Urinary bladder (tissue), 4 donors: ENCODE data around the gene GLRX. TPM values are rescaled to one million over a fixed set of nuclear protein-coding genes. Genes with fewer than 3 reads are reported as not detected.
A peak's percentile ranks its signal among the peaks of the same experiment; 100 is the strongest.
"Not testable (repeated sequence)": the region's sequence is repeated elsewhere in the genome, so short reads cannot be mapped to it uniquely, and the experiment has no call there.

ENCODE experiments used
- DNase-seq: peaks from one replicate; pipeline ENCODE4 v3.0.0-alpha.2; 2015; ENCODE audit errors: extremely low spot score
- H3K27ac ChIP-seq: one replicate; pipeline ENCODE4 v1.5.1; 2013; ENCODE audit warnings: low read depth, mild to moderate bottlenecking, moderate library complexity
- H3K36me3 ChIP-seq: one replicate; pipeline ENCODE4 v1.6.1; 2013; ENCODE audit warnings: mild to moderate bottlenecking, moderate library complexity; ENCODE audit not compliant: insufficient read depth
- H3K4me1 ChIP-seq: one replicate; pipeline ENCODE4 v1.6.1; 2013; ENCODE audit warnings: mild to moderate bottlenecking, moderate library complexity; ENCODE audit not compliant: insufficient read depth
- H3K4me3 ChIP-seq: one replicate; pipeline ENCODE4 v1.5.1; 2013; ENCODE audit warnings: low read depth, low read length
- WGBS: extraction: QIAGEN DNeasy Blood & Tissue Kit; methylation state at CpG from one replicate; pipeline ENCODE4 v1.1.7; 2013; 5-methylcytosine and 5-hydroxymethylcytosine counted together
- polyA plus RNA-seq: library from polyadenylated mRNA; stranded (reverse); fragments of 200-250 nt; gene quantifications from one replicate; pipeline ENCODE4 v1.2.3, GENCODE V29; 2013
- total RNA-seq: library from RNA; depleted of rRNA; stranded (reverse); fragments of >200 nt; gene quantifications from one replicate; pipeline ENCODE4 v1.2.3, GENCODE V29; 2014
- donor health status: healthy with polysubstance abuse.
- donor health status: healthy.

The GLRX gene, protein sequence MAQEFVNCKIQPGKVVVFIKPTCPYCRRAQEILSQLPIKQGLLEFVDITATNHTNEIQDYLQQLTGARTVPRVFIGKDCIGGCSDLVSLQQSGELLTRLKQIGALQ
- total RNA-seq (23.5 TPM), polyA plus RNA-seq (61.1 TPM)

- WGBS: under 1% methylated on average over 8 of the region's 8 CpGs
- Histone ChIP-seq H3K27ac (peak within 1 kb of the TSS; percentile 89), H3K4me3 (peak within 1 kb of the TSS; percentile 75), H3K36me3 (no peaks in the 10 kb centered on the region), H3K4me1 (peaks cover 1% of the 10 kb centered on the region)
- DNase-seq: peak; percentile 61
These were observed at the start of gene GLRX for GRCh38 chr5:95822542-95823181. GLRX (minus strand) TSS chr5:95822726; CDS start chr5:95822662, 64 bp downstream.

DNA sequence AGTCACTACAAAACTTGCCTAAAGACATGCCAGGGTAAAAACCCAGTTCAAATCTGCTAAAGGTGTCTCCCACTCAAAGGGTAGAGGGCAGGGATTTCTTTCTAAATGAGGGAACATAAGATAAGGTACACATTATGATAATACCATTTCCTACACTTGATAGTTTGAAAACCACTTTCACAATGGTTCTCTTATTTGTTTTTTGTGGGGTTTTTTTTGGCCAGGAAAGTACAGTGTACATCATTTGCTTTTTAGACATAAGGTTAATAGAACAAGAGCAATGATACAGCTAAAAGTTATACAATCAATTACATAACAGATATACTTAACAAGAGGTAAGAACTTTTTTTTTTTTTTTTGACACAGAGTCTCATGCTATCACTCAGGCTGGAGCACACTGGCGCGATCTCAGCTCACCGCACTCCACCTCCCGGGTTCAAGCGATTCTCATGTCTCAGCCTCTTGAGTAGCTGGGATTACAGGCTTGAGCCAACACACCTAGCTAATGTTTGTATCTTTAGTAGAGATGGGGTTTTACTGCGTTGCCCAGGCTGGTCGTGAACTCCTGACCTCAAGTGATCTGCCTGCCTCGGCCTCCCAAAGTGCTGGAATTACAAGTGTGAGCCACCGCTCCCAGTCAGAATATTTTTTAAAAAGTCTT lies 48.8 kb upstream of the GLRX start:
- no peak overlapping the region for H3K4me3 ChIP-seq
- H3K4me1 ChIP-seq: no peaks in the 10 kb centered on the region
- DNase-seq: no peak
- WGBS: 95% methylated on average over 9 of the region's 9 CpGs
- H3K36me3 ChIP-seq: no peaks in the 10 kb centered on the region
- H3K27ac ChIP-seq: no peak overlapping the region

DNA sequence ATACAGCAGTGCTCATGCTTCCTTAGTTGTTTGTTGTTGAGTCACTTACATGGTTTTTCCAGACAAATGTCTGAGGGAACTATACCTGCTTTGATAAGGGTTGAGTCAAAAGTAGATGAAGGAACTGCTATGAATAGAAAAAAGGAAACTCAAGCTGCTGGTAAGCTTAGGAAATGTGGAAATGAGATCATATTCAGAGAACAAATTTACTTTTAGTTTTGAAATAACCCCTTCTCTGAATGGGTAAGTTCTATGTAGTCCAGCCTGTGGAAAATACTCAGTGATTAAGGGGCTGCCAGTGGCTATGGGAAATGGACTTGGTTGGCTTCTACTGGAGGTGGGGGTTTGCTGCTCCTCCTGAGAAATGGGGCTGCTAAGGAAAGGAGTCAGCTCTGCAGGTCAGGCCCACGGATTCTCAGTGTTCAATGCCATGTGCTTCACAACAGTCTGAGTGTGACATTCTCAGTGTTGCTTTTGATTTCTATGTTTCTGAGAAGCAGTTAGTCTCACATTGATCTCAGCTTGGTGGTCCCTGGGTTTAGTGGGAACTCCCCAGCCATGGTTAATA lies 47.7 kb upstream of the GLRX start:
- Histone ChIP-seq H3K4me3 (no peak overlapping the region), H3K4me1 (no peaks in the 10 kb centered on the region), H3K27ac (no peak overlapping the region), H3K36me3 (no peaks in the 10 kb centered on the region)
- 69% methylated on average over 1 of the region's 1 CpG for WGBS
- no peak for DNase-seq

DNA sequence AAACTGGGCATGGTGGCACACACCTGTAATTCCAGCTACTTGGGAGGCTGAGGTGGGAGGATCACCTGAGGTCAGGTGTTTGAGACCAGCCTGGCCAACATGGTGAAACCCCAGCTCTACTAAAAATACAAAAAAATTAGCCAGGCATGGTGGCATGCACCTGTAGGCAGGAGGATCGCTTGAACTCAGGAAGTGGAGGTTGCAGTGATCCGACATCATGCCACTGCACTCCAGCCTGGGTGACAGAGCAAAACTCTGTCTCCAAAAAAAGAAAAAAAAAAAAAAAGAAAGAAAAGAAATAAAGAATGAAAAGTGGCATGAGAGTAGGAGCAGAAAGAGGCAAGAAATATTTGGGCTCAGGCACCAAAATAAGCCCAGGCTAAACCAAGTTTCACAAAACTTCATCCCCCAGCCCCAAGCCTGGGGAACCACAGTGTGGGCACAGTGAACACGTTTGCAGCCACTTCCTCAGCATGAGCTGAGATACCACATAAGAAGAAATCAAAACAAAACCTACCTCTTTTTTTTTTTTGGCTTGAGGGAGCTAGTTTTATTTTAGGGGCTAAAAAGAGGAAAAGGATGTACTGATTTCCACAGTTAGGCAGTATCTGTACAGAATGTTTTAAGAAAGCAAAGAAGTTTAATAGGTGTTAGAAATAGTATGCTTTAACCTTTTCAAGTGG lies 46.8 kb upstream of the GLRX start:
- H3K27ac ChIP-seq, DNase-seq, H3K4me1 ChIP-seq, H3K36me3 ChIP-seq, H3K4me3 ChIP-seq: not testable (repeated sequence)
- 63% methylated on average over 3 of the region's 3 CpGs for WGBS

DNA sequence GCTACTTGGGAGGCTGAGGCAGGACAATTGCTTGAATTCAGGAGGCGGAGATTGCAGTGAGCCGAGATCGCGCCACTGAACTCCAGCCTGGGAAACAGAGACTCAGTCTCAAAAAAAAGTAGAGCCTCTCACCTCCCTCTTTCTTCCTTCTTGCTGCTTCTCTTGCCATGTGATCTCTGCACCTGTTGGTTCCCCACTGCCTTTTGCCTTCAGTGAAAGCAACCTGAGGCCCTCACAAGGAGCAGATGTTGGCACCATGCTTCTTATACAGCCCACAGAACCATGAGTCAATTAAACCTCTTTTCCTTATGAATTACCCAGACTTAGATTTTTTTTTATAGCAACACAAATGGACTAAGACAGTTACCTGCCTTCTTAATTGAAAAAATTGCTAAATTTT lies 45.6 kb upstream of the GLRX start:
- Histone ChIP-seq H3K4me1 (no peaks in the 10 kb centered on the region), H3K36me3 (no peaks in the 10 kb centered on the region), H3K27ac (no peak overlapping the region), H3K4me3 (no peak overlapping the region)
- WGBS: 98% methylated on average over 4 of the region's 4 CpGs
- DNase-seq: no peak

DNA sequence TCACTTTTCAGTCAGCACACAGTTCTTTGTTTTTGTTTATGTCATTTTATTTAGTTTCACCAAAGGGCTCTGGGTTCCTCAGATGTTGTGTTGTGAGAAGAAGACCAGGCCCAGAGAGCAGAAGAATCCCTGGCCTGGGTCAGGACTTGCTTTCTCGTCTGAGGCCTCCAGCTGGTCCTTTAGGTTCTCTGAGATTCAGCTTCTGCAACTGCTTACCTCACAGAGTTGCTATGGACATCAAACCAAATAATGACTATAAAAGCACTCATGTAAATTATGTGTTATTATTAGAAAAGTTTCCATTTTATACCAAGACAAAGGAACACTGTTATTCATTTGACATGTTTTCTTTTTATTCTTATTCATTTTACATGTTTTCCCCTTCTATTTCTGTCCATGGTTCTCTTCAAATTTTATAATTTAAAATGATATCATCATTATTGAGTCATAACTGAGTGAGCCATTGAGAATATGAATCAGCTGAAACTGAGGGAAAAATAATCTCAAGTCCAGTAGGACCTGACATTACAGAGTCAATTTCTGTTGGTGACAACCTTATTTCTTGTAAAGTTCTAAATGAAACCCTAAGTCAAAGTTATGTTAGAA lies 44.0 kb upstream of the GLRX start:
- no peak overlapping the region for H3K27ac ChIP-seq
- no peaks in the 10 kb centered on the region for H3K36me3 ChIP-seq
- DNase-seq: no peak
- H3K4me3 ChIP-seq: no peak overlapping the region
- WGBS: 51% methylated on average over 1 of the region's 1 CpG
- H3K4me1 ChIP-seq: peaks cover 2% of the 10 kb centered on the region

DNA sequence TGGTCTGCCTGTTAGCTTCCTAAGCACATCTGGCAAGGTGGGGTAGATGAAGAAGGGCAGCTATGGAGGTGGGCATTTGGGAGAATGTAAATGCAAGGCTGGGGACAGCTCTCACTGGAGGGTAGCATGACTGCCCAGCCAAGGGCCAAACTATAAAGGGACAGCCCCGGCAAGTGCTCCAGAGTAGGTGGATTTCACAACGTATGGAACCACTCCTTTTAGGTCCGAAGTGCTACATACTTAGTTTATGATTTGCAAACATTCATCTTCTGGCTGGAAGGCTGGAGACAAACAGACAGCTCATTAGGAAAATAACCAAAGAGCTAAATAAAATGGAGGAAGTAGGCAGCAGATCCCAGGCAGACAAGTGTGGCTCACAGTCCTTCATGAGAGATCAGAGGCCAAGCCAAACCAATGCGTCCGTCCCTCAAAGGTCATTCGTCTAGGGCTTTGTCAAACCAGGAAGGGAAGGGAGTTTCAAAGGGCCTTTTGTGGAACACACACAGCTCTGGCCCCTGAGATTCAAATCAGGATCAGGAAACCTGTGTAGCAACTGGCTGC lies 42.5 kb upstream of the GLRX start:
- WGBS: 75% methylated on average over 6 of the region's 6 CpGs
- H3K4me3 ChIP-seq: no peak overlapping the region
- peaks cover 2% of the 10 kb centered on the region for H3K4me1 ChIP-seq
- no peak for DNase-seq
- peak overlapping the region; percentile 39 for H3K27ac ChIP-seq
- H3K36me3 ChIP-seq: no peaks in the 10 kb centered on the region

- H3K36me3 ChIP-seq: no peaks in the 10 kb centered on the region
- no peak overlapping the region for H3K27ac ChIP-seq
- H3K4me3 ChIP-seq: no peak overlapping the region
- no peak for DNase-seq
- WGBS: 89% methylated on average over 1 of the region's 1 CpG
- H3K4me1 ChIP-seq: peaks cover 2% of the 10 kb centered on the region
These were observed 41.9 kb upstream of the GLRX start for GRCh38 chr5:95864456-95864855.

DNA sequence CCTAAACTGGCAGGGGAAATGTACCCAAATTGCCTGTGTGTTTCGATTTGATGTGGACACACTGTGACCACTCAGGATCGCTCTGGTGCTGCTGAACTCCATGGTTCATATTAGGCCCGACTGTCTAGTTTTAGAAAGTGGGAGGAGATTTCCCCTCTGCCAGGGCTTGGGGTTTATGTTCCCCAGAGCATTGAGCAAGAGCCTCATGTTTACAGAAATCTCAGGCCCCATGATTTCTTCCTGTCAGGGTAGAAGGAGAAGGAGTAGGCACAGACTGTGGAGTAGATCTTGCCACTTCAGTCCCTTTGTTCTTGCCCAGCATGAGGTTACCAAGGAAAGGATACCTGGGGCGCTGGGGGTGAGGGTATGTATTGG lies 40.8 kb upstream of the GLRX start:
- DNase-seq: no peak
- Histone ChIP-seq H3K4me1 (peaks cover 2% of the 10 kb centered on the region), H3K27ac (no peak overlapping the region), H3K4me3 (no peak overlapping the region), H3K36me3 (no peaks in the 10 kb centered on the region)
- WGBS: 80% methylated on average over 4 of the region's 4 CpGs

GRCh38 chr5:95862671-95863382 lies 40.3 kb upstream of the GLRX start:
- 84% methylated on average over 8 of the region's 8 CpGs for WGBS
- Histone ChIP-seq H3K27ac (peak overlapping the region; percentile 51), H3K36me3 (no peaks in the 10 kb centered on the region), H3K4me1 (peaks cover 2% of the 10 kb centered on the region), H3K4me3 (no peak overlapping the region)
- no peak for DNase-seq

DNA sequence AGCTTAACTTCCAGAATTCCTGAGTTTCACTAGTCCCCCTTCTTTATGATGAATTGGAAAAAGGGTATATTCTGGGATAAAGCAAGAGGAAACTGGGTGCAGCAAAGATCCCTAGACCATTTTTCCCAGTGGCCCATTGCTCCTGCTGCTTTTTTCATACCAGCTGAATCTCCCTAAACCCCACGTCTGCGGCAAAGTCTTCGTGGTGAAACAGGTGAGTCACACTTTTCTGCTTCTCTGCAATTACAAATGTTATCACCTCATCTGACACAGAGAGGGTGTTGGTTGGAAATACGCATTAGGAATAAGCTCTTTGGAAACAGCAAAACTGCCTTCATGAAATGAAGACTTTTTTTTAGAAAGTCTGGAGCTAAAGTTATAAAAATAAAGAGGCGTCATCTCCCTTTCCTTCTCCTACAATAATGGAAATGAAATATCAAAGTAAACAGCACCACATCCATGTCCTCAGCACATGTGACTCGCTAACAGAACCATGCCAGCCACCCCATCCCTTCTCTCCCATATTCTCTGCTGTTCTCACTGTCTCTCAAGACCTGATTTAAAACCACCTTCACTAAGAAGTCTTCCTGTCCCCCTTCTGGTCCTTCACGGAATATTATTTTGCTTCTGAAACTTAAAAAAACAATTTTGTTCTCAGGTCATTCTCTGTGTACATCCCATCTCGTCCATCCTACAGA lies 39.5 kb upstream of the GLRX start:
- no peak for DNase-seq
- Histone ChIP-seq H3K27ac (peak overlapping the region; percentile 56), H3K36me3 (no peaks in the 10 kb centered on the region), H3K4me3 (no peak overlapping the region), H3K4me1 (peaks cover 2% of the 10 kb centered on the region)
- WGBS: 81% methylated on average over 8 of the region's 8 CpGs

DNA sequence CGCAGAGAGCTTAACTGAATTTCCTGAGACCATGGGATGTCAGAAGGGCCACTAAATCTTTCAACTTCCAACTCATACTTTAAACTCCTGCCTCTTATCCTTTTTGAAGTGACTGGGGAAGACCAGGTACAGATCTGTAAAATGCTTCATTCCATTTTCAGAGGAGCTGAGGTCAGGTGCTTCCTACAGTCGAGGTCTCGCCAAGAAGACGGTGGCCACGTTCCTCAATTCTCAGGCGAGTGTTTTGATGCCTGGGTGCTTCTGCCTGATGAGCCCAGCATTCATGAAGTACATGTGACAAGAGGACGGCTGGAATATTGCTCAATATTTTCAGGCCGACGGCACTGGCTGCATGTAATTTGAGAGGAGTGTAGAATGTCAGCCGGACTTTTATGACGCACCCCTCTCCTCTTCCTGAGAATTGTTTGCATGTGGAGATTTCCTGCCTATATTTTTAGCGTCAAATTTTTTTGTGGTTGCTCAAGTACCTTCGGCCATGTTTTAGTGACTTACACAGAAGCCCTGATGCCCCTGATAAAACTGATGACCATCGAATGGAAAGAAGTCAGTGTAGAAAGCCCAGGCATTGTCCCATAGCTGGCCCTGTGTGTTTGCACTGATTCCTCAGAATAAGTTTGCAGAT lies 38.8 kb upstream of the GLRX start:
- Histone ChIP-seq H3K4me1 (peaks cover 2% of the 10 kb centered on the region), H3K36me3 (no peaks in the 10 kb centered on the region), H3K4me3 (no peak overlapping the region), H3K27ac (peak overlapping the region; percentile 56)
- DNase-seq: no peak
- WGBS: 37% methylated on average over 14 of the region's 14 CpGs
